NCI-H524 (cell line): ENCODE data around the gene HMCES.

Experiments
- DNase-seq, 2 experiments: peaks; one replicate each; lab custom pipeline; 2025; lab: John Stamatoyannopoulos, UW

HMCES gene

DNA sequence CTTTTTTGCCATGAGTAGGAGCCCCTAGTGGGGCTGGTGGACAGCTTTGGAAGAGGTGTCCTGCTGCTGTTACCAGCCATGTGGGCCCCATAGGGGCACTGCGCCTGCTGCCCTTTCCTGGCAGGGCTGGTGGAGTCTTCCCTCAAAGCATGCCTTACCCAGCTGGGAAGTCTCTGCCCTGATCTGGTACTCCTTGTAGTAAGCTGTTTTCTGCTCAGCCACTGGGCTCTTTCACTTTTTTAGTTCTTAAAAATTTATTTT, 26.2 kb downstream of the HMCES start:
- no peak for DNase-seq

DNA sequence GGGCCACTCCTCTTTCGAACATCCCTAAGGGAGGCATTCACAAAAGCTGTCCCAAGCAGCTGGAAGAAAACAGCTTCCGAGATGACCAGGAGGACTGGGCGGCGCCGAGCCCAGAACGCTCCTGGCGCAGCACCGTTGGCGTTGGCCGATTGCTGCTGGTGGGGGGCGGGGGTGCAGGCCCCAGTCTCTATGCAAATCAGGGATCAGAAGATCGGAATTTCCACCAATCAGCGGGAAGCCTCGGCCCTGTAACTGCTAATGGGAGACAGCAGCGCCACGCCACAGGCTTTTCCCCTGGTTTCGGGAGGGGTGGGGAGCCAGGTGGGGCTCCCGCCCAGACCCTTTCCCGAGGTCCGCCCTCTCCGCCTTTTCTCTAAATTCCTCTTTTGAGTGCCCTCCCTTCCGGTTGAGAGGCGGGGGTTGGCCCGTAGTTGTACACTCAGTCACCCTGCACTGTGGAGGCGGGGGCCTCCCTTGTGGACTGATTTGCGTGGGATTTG, 27.0 kb downstream of the HMCES start:
- DNase-seq = no peak

DNA sequence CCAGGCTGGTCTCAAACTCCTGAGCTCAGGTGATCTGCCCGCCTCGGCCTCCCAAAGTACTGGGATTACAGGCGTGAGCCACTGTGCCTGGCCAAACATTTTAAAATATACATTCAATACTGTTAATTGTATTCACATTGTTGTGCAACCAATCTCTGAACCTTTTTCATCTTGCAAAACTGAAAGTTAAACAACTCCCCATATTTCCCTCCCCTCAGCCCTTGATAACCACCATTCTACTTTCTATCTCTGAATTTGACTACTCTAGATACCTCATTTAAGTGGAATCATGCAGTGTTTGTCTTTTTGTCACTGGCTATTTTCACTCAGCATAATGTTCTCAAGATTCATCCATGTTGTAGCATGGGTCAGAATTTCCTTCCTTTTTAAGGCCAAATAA, 30.0 kb downstream of the HMCES start:
- no peak for DNase-seq

DNA sequence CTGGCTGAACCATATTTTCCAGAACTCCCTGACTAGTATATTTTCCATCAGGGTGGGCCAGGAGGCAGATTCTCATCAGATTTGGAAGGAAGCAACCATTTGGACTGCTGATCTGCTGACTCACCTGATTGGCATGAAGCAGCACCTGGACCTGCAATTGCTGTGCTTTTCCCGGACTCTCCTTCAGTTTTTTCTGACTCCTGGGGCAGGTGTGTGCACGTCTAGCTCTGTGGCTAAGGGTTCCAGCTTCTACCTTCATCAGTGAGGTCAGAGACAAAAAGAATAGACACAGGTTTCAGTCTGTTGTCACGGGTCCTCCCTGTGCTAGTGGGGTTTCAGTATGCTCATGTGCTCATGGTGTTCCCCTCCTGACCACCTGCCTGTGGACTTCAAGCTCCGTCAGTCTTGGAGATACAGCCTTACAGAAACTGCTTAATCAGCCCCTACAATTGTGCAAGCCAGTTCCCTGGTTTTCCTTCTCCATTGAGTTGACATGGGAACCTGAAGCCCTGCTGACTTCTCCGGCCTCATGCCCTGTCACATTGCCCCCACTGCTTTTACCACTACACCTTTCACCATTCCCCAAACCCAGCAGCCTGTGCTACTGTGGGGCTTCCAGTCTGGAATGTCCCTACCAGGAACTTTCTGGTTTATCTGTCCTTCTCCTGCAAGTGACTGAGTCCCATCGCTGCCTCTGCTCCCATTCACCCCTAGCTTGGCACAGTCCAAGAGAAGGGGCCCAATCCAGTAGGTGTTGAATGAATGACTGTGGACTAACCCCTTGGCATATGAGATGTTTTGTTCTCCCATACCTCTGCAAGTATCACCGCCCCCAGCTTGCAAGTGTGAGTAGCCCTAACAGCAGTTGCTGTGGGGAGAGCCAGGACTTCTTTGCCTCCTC, 31.7 kb downstream of the HMCES start:
- no peak for DNase-seq

DNA sequence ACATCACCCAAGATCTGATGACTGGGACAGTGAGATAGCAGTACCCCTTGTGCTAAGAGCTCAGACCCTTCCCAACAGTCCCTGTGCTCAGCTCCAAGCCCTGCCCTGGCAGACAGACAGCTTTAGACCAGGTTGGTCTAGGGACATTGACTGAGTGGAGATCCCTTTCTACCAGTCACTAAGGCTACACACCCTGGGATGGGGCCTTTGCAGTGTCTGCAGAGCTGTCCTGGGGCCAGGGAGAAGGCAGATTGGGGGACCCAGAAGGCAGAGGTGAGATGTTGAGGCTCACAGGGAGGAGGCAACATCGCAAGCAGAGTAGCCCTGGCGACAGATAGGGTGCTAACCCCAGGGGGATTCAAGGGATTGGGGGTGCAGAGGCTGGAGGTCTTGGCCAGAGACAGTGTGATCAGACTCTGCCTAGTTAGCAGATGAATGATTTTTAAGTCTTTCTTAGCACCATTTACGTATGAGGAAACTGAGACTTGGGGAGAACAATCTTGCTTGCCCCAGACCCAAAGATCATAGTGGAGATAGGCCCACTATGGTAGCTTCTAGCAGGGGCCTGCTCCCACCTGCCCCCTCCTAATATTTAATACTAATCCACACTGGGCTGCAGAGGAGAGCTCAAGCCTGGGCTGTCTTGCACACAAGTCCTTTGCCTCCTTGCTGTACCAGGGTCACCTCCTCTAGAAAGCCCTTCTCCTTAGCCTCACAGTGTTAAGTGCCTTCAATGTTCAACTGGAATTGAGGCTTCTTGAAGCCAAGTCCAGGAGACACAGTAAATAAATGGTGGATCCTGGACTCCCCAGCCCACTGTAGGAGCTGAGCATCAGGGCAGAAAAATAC, 32.6 kb downstream of the HMCES start:
- no peak for DNase-seq

DNA sequence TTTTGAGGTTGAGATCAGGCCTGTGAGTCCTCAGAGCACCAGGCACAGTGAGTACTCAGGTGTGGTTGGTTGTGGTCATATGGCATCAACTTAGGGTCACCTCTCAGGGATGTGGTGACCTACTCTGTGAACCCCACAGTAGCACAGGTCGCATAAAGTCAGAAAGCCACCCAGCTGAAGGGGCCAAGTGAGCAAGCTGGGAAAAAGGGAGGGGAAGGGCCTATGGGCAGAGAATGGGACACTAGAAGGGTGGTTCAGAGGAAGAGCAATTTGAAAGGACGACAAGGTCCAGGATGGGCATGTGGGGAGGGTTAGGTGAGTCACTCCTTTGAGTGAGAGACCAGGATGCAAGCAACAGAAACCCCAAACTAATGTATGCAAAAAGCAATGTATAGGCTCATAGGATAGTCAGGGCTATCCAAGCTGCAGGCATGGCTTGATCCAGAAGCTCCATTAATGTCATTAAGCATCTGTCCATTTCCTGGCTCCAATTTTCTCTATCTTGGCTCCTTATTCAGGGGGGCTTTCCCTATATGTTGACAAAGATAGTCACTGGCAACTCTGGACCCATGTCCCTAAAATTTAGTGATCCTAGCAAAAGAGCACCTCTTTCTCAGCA, 33.5 kb downstream of the HMCES start:
- no peak for DNase-seq

DNA sequence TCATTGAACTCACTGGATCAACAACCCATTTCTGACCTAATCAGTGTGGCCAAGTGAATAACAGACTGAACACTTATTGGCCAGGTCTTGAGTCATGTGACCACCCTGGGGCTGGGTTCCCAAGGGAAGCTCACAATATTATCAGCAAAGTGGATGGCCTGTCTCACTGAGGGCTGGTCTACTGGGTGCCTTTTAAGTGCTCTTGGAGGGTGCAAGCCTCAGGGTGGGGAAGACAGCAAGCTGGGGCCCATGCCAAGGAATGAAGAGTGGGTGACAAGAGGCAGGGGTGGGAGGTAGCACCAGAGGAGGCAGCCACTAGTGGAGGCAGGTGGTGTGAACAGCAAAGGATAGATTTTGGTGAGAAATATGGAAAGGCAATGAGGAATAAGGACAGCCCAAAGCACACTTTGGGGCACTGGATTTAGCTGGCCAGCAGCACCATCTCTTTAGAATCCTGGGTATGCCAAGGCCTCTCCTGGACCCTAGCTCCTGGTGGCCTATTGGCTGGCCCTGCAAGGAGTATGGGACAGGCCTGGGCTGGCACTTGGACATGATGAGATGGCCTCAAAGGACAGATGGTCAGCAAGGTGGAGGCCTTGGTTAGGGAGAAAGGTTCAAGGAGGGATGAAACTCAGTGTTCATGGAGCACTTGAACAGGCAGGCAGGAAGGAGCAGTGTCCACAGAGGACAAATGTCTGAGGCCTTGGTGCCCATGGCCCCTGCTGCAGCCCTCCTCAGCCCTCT, 34.2 kb downstream of the HMCES start:
- DNase-seq = no peak

DNA sequence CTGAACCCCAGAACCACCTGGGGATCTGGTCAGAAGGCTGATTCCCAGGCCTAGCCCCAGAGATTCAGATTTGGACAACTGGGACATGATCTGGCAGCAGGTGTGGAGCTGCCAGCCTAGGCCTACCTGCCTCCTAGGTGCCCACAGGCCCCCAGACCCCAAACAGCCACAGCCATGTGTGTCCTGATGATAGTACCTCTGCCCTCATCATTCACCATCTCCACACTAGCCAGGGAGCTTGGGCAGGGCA, 34.7 kb downstream of the HMCES start:
- no peak for DNase-seq

DNA sequence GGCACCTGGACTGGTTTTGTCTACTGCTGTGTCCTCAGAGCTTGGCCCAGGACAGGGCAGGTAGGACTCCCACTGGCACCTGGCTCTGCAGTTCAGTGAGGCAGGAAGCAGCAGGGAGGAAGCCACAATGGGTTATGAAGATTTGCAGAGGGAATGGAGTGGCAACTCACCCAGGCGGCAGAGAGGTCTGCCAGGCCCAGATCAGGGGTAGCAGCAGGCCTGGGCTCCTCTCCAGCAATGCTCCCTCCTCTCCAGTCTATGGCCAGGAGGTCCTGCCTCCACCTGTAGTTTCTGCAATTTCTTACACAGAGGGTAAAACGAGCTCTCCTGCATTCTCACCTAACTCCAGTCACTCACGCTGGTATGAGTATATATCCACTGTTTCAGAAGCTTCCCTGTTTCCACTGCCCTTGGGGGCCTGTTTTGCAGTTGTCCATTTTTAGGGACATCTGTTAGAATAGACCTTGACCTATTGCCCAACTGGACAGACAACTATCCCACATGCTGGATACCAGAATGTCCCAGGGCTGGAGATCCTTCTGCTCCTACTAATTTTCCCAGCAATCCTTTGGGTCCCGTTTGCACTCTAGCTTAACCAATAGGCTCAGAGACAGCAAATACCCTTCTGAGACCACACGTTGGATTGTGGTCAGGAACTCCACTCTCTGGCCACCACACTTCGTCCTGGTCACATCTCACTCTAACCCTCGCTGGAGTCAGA, 35.2 kb downstream of the HMCES start:
- peak in 1 of 2 experiments; percentile 33 for DNase-seq

DNA sequence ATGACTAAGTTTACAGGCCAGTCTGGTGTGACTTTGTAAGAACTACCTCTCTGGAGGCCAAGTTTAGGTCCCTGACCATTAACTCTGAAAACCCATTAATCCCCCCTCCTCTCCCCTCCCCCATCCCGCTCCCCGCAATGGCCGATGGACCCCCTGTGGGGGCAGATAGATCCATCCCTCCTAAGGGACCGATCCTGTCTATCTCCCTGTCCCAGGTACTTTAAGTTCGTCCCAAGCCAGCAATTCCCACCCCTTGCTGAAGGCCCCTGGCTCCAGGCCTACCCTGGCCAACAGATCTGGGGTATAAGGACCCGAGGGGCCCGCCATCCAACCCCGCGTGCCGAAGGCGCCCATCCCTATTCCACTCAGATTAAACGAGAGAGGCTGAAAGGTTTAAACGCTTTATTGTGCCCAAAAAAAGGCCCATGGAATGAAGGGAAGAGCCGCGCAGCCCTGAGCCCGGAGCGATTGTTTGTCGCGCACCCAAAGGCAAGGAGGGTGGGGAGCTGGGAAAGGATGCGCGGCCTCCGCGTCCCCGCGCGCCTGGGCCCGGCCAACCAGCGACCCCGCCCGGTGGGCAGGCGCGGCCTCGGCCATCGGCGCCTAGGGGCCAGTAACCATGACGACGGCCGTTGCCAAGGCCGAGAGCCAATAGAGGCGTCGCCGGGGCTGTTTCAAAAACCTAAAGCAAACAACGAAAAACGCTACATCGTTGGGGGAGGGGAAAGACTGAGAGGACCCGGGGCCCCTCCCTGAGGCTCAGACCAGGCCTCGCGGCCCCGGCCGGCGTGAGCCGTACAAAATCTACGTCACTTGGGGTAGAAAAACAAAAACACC, 35.9 kb downstream of the HMCES start:
- DNase-seq = peak; percentile 95 to 96

DNA sequence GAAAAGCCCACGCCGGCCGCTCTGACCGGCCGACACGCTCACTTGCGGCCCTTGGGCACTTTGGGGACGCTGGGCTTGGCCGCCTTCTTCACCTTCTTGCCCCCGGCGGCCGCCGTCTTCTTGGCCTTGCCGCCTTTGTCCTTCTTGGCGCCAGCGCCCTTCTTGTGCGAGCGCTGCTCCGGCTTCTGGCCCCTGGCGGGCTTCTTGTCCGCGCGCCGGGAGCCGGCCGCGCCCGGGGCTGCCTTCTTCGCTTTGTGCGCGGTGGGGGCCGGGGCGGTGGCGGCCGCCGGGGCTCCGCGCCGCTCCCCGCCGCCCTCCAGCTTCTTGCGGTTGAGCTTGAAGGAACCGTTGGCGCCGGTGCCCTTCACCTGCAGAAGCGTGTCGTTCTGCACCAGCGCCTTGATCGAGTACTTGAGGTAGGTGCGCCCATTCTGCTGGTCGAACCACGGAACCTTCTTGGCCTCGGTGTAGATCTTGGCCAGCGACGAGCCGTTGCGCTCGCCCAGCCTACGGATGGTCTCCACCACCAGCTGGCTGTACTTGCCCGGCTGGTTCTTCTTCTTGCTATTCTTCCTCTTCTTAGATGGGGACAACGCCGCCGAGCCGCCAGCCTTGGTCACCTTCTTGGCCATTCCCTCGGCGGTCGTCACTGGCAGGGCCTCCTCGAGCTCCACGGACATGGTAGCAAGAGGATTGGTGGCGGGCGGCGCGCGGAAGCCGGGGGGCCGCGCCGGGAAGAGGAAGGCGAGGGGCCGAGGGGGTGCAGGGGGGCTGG, 36.7 kb downstream of the HMCES start:
- peak in 1 of 2 experiments; percentile 45 for DNase-seq

DNA sequence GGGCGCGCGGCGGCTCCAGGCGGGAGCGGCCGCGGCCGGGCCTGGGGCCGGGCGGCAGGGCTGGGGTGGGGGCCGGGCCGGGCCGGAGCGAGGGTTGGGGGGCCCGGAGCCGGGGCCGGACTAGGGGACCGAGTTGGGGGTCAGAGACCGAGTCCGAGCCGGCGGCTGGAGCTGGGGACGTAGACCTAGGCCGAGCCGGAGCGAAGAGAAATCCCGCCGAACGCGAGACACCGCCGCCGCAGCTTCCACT, 37.3 kb downstream of the HMCES start:
- no peak for DNase-seq

DNA sequence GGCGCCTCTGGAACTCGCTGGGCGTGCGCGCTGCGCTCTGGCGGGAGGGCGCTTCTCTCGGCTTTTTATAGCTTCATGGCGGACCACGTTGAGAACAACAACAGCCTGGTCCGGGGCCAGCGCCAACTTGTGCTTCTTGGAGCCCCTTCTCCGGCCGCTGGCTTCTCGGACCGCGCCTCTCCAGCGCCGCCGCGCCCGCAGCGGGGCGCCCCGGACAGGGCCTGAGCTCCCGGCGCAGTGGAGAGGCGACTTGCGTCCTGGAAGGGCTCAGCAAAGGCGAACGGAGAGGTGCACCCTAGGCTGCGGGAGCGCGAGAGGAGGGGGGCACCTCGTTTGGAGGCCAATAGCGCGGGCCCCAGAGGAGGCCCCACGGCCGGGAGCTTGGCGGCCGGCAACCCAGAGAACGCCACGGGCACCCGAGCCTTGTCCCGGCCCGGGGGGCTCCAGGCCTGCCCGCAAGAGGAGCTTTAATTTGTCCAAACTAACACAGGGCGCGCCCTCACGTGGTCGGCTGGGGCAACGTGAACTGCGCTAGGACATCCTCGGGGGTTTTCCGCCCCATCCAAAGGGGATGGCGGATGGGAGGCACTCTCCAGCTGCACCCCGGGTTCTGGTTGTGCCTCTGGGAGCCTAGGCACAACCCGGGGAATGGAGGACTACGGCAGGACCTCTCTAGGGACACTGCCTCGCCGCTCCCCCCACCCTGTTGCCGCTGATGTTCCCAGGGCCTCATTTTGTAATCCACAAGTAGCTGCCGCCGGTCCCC, 37.8 kb downstream of the HMCES start:
- DNase-seq = peak; percentile 76 to 88

DNA sequence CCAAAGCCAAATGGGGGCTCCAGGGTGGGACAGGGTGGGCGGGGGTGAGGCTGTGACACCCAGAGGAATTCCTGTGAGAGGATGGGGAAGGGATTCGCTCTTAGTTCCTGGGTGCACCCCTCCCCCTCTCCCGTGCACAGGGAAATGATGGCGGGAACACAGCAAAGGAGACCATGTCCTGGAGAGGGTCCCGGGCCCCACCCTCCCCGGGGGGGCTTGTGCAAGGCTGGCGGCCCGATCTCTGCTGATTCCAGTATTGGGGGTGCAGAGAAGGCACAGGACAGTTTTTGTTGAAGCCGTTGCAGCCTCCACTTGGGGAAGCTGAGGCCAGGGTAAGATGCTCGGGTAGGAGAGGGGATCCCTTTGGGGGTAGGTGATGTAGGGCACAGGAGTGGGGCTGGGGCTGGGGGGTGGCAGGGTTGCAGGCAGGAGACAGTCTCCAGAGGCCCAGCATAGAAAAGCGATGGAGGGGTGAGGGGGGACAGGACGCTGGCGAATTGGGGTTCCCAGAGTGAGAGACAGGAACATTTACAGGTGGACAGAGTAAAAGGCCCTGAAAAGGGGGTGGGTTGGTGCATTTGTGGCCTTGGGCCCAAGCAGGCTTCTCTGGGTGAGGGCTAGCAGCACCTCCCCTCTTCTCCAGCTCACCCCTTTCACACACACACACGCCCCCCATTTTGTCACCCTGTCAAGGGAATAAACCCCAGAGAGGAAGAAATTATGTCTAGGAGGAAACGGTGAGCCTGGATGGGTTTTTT, 38.5 kb downstream of the HMCES start:
- DNase-seq = peak in 1 of 2 experiments; percentile 37

DNA sequence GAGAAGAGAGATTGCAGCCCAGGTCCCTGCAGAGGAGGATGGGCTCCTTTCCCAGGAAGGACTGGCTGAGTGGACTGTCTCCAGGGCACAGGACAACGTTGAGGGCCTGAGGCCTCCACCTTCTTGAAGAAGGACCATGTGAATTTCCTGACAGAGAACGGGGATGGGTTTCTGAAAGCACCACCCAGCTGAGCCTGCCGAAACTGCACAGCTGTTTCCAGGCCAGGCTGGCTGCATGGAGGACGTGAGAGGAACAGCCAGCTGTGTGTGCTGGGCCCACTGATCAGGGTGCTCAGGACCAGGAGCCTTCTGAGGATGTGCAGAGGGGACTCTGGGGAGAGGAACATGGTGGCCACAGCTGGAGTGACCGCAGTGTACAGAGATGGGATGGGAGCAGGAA, 39.2 kb downstream of the HMCES start:
- DNase-seq = no peak

DNA sequence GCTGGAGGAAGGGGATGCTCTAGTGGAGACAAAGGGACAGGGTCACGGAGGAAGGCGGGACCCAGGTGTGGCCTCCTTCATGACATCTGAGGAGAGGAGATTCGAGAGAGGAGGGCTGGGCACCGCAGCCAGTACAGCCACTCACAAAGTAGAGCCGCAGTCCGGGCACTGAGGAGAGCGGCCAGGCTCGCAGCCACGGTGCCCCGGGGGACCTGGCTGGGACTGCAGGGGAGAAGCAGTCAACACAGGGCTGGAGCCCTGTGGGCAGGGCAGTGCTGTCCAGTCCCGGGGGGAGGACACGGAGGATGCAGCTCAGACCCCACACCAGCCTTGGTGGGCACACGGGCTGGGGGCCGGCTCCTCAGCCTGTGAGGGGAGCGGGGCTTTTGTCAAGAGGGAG, 40.3 kb downstream of the HMCES start:
- no peak for DNase-seq

DNA sequence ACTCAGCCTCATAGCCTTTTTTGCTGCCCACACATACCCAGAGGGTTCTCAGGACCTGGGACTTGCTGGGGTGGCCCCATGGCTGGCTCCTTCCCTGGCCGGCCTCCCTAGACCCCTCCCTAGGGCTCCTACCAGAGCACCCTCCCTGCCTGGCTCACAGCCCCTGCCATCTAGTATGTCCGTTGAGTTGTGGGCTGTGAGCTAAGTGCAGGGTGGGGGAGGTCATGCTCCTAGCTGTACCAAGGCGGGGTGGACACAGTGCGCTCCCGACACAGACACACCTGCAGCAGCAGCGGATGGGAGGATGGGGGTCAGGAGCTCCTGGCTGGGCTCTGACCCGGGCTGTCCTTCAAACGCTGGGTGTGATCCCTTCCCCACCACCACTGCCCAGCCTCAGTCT, 41.6 kb downstream of the HMCES start:
- no peak for DNase-seq

DNA sequence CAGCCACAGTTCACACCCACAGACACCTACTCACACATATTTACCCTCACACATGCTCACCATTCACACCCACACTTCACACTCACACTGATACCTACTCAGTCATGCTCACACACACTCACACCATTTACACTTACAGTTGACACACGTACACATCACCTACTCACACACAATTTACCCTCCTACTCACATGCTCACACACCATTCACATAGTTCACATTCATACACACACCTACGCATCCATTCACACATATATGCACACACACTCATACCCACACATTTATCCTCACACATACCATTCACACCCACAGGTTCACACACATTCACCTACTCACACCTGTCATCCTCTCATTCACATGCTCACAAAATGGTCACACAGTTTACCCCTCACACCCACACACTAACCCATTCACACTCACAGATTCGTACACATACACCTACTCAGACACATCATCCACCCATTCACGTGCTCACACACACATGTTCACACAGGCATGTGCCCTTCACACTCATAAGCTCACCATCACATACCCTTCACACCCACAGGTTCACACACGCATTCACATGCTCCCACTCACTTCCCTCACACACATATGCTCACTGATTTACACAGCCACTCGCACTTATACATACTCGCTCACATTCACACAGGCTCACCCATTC, 42.3 kb downstream of the HMCES start:
- DNase-seq = no peak
